GM21737 (cell line): ENCODE data around the gene FOXP2.
"Not testable (repeated sequence)": the region's sequence is repeated elsewhere in the genome, so short reads cannot be mapped to it uniquely, and the experiment has no call there.

ENCODE experiments used
- ATAC-seq: cut with Tn5 transposase; IDR thresholded peaks from one replicate; pipeline ENCODE4 v1.9.1; 2021; ENCODE audit warnings: mild to moderate bottlenecking, moderate library complexity; ENCODE audit not compliant: unreplicated experiment

The FOXP2 gene

GRCh38 chr7:114414156-114415063, at the start of gene FOXP2:
Gene FOXP2 (plus strand): TSS chr7:114414815. CDS start chr7:114426512, 11,697 bp downstream.
- ATAC-seq, result no peak

- ATAC-seq, result no peak
Observed at GRCh38 chr7:114365791-114366190, 48.8 kb upstream of the FOXP2 start.

- no peak for ATAC-seq
Observed at GRCh38 chr7:114368492-114368891, 46.1 kb upstream of the FOXP2 start.

GRCh38 chr7:114369294-114369693, 45.3 kb upstream of the FOXP2 start:
- ATAC-seq, result no peak

GRCh38 chr7:114372619-114373018, 42.0 kb upstream of the FOXP2 start:
- ATAC-seq, result no peak

- ATAC-seq, result no peak
Observed at GRCh38 chr7:114375907-114376306, 38.7 kb upstream of the FOXP2 start.

- ATAC-seq, result not testable (repeated sequence)
Observed at GRCh38 chr7:114383946-114384345, 30.7 kb upstream of the FOXP2 start.

GRCh38 chr7:114384346-114384745, 30.3 kb upstream of the FOXP2 start:
- ATAC-seq, result not testable (repeated sequence)

- ATAC-seq, result no peak
Observed at GRCh38 chr7:114388021-114388420, 26.6 kb upstream of the FOXP2 start.

GRCh38 chr7:114392686-114393085, 21.9 kb upstream of the FOXP2 start:
- ATAC-seq, result no peak

- no peak for ATAC-seq
Observed at GRCh38 chr7:114402876-114403635, 11.6 kb upstream of the FOXP2 start.

- ATAC-seq, result no peak
Observed at GRCh38 chr7:114405427-114405826, 9.2 kb upstream of the FOXP2 start.

- ATAC-seq, result no peak
Observed at GRCh38 chr7:114409750-114410149, 4.9 kb upstream of the FOXP2 start.

GRCh38 chr7:114412548-114412947, 2.1 kb upstream of the FOXP2 start:
- no peak for ATAC-seq

- ATAC-seq, result no peak
Observed at GRCh38 chr7:114413761-114414155, 857 bp upstream of the FOXP2 start.

GRCh38 chr7:114415064-114415989, 712 bp downstream of the FOXP2 start:
- no peak for ATAC-seq

GRCh38 chr7:114416129-114416990, 1.7 kb downstream of the FOXP2 start:
- ATAC-seq, result no peak

- no peak for ATAC-seq
Observed at GRCh38 chr7:114417290-114417689, 2.7 kb downstream of the FOXP2 start.

GRCh38 chr7:114418117-114418516, 3.5 kb downstream of the FOXP2 start:
- ATAC-seq, result no peak
